GM19043 (cell line): ENCODE data around the gene C12orf76.
A peak's percentile ranks its signal among the peaks of the same experiment; 100 is the strongest.
"Not testable (repeated sequence)": the region's sequence is repeated elsewhere in the genome, so short reads cannot be mapped to it uniquely, and the experiment has no call there.

Experiments
- ATAC-seq: cut with Tn5 transposase; IDR thresholded peaks from one replicate; pipeline ENCODE4 v1.9.1; 2021; ENCODE audit warnings: low read depth; ENCODE audit not compliant: unreplicated experiment

The C12orf76 gene

DNA sequence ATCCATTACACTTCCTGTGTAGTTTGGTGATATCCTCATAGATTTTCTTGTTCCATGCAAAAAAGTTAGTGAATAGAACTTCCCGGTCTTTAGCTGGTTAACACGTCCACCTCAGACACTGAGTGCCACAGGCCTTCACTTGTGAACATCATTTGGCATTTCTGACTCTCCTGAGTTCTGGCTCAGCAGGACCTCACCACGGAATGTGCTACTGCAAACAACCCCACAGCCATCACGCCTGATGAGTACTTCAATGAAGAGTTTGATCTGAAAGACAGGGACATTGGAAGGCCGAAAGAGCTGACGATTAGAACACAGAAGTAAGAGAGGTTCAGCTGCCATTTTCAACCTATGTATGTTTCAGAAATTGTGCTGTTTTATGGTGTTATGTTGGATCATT is 20.0 kb downstream of the C12orf76 start:
- no peak for ATAC-seq

DNA sequence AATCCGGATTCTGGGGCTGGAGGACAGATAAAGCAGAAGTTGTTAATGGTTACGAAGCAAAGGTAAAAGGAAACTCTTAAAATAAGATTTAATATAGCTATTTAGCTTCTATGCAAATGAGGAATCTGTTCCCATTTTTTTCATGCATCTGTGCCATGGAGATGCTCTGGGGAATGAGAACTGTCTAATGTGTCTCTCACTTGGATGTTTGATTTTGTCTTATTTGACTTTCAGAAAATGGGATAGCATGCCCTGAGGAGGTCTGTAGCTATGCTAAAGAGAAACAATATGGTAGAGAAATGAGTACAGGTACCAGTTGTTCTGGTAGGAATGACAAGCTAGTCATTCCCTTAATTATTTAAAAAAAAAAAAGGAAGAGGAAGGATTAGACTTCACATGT is 24.3 kb downstream of the C12orf76 start:
- no peak for ATAC-seq

DNA sequence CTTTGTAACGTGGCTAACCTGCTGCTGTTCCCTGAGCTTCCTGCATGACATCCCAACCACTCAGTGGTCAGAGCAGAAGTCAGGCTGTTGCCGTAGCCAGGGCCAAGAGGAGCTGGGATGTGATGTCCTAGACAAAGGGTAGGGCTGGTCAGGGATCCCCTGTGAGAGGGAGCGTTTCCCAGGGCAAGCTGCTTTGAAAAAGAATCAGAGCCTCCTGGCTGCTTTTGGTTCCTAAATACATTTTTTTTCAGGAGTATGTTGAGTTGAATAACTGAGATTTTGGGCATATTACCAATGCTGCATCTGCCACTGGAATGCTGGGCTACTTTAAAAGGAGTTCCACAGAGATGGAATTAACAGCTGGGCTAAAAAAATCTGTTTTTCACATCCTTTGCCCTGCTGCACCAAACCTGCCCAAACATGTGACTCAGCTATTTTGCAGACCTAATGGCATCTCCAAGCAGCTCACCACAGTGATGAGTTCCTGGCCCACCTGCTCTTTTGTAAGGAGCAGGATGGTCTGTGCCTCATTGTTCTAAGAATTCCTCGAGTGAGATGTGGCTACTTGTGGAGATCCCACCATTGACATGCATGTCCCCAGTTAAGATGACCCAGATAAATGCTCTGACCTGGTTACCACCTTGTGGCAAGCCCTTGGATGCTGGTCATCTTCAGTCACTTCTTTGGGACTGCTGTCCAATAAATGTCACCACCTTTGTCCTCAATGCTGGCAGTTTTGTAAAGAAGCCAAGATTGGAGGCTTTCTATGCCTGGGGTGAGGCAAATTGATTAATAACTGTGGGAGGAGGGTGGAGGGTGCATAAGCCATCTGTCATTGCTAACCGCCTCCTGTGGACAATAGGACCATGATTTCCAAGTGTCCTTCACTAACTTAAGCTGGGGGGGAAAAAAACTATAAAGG is 25.0 kb downstream of the C12orf76 start:
- no peak for ATAC-seq

DNA sequence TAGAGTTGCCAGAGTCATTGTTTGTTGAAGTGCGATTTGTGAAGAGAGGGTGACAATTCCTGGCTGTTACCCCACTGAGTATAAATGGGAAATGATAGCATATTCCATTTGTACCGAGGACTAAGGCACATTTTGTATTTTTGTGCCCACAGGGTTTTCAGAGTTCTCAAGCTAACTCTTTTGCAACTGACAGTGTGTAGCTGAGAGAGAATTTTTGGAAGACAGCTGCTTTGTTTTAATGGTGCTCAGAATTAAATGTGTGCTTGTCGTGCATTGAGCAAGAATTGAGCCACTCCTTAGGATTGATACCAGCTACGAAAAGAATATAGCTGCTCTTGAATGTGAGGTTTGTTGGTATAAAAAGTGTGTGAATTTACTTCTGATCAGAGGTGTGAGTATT is 27.4 kb downstream of the C12orf76 start:
- no peak for ATAC-seq

DNA sequence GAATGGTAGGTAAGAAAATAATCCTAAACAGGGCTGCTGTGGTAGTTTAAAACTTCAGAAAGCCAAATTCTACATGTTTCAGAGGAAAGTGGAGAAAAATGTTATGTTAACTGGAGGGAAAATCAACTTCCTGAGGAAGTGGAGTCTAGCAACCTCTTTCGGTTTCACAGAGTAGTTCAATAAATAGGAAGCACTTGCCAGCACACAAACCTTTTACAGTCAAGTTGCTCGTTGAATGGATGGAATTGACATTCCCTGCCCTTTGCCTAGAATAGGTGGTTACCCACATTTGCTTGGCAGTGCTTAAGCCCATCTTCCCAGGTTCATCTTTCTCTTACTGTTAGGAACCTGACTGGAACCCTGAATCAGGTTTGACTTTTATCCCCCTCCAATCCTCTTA is 33.2 kb downstream of the C12orf76 start:
- no peak for ATAC-seq

DNA sequence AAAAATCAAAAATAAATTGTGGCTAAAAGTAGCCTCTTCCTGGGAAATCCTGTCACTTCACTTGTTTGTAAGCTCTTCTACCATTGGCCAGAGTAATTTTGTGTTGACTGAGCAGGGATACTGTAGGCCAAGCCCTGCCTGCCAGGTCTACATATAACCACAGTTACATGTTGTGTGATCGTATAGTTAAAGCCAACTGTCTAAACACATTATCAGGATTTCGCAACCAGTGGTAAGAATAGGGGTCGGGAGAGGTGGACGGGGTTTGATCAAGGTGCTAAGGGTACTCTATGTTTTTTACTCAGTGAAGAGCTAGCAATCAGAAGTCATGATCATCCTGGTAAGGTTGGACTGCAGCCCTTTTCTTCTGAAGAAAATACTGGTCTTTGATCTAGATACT is 35.7 kb downstream of the C12orf76 start:
- ATAC-seq = no peak

DNA sequence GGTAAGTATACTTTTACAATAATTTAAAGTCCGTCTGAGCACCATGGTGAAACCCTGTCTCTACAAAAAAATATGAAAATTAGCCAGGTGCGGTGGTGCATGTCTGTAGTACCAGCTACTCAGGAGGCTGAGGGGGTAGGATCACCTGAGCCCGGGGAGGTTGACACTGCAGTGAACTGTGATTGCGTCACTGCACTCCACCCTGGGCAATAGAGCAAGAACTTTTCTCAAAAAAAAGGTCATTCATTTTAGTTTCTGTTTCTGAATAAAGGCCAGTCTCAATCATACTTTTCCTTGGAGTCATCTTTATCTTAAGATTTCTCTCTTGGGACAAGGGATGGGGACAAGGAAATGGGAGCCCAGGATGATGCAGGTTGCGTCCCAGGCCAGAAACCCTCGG is 36.2 kb downstream of the C12orf76 start:
- no peak for ATAC-seq

DNA sequence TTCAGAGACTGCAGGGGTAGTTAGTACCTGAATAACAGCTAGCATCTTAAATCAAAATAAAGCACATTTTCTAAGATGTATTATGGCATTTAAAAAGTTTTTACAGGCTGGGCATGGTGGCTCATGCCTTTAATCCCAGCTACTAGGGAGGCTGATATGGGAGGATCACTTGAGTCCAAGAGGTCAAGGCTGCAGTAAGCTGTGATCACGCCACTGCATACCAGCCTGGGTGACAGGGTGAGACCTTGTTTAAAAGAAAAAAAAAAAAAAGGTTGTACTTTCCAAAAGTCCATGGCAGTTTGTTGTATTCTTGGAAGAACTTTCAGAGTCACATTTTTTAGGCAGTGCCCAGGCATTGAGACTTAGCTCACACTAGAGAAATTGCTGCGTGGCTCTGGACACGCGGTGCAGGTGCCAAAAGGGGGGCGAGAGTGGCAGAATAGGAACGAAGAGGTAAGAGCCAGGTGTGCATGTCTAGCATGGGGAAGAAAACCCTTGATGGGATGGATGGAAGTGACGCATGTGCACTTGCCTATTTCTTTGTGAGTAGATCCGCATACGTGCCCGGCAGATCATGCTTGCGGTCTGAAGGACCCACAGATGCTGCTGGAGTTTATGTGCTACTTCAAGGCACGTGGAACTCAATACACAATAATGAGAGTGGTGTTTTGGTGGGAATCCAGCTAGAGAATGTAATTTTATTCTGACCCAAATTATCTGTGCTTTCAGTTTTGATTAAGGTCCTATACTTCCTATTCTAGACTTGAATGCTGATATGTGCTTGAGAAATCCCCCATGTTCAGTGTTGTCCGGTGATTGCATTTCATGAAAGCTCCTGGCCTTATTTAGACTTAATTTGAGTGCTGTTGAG is 37.2 kb downstream of the C12orf76 start:
- ATAC-seq = no peak

DNA sequence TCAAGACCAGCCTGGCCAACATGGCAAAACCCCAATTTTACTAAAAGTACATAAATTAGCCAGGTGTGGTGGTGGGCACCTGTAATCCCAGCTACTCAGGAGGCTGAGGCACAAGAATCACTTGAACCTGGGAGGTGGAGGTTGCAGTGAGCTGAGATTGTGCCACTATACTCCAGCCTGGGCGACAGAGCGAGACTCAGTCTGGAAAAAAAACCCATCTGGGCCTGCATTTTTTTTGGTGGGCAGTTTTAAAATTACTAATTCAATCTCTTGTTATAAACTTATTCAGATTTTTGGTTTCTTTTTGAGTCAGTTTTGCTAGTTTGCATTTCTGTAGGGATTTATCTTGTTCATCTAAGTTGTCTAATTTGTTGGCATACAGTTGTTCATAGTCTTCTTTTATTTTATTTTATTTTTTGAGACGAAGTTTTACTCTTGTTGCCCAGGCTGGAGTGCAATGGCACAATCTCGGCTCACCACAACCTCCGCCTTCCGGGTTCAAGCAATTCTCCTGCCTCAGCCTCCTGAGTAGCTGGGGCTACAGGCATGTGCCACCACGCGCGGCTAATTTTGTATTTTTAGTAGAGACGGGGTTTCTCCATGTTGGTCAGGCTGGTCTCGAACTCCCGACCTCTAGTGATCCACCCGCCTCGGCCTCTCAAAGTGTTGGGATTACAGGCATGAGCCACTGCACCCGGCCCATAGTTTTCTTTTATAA is 39.5 kb downstream of the C12orf76 start:
- ATAC-seq = not testable (repeated sequence)

DNA sequence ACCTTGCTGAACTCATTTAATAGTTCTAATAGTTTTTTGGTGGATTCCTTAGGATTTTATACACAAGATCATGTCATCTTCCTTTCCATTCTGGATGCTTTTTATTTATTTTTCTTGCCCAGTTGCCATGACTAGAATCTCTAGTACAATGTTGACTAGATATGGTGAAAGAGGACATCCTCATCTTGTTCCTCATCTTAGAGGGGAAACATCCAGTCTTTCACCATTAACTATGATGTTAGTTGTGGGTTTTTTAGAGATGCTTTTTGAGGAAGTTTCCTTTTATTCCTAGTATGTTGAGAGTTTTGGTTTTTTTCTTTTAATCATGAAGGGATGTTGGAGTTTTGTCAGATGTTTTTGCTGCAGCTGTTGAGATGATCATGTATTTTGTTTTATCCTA is 40.4 kb downstream of the C12orf76 start:
- no peak for ATAC-seq

DNA sequence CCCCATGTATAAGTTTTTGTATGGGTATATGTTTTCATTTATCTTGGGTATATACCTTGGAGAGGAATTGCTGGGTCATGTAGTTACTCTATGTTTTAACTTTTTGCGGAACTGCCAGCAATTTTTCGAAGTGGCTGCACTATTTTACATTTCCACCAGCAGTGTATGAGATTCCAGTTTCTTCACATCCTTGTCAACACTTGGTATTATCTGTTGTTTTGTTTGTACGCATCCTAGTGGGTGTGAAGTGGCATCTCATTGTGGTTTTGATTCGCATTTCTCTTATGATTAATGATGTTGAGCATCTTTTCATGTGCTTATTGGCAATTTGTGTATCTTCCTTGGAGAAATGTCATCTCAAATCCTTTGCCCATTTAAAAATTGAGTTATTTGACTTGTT is 42.2 kb downstream of the C12orf76 start:
- no peak for ATAC-seq

DNA sequence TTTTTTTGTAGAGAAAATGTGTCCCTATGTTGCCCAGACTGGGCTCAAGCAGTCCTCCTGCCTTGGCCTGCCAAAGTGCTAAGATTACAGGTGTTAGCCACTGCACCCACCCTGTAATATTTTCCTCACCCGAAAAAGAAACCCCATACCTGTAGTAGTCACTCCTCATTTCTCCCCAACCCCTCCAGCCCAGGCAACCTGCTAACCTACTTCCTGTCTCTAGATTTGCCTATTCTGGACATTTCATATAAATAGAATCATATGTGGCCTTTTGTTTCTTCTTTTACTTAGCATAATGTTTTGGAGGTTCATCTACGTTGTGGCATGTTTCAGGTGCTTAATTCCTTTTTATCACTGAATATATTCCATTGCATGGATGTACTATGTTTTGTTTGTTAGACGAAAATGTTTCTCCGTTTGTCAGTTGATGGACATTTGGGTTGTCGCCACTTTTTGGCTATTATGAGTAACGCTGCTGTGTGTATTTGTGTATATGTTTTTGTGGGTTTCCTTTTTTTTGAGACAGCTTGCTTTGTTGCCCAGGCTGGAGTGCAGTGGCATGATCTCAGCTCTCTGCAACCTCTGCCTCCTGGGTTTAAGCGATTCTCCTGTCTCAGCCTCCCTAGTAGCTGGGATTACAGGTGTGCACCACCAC is 42.9 kb downstream of the C12orf76 start:
- ATAC-seq = no peak

DNA sequence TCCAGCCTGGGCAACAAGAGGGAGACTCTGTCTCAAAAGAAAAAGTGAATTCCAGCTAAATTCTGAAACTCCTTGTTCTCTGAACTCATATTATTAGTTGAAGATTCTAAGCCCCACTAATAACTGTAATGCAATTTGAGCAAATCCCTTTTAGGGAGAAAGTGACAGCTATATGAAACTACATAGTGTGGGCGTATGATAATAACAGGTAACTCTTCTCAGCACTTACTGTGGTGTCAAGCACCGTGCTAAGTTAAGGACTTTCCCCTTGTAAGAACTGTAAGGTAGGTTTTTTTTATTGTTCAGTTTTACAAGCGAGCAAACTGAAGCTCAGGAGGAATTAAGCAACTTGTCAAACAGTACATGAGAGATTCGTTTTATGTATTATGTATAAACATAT is 43.7 kb downstream of the C12orf76 start:
- no peak for ATAC-seq

DNA sequence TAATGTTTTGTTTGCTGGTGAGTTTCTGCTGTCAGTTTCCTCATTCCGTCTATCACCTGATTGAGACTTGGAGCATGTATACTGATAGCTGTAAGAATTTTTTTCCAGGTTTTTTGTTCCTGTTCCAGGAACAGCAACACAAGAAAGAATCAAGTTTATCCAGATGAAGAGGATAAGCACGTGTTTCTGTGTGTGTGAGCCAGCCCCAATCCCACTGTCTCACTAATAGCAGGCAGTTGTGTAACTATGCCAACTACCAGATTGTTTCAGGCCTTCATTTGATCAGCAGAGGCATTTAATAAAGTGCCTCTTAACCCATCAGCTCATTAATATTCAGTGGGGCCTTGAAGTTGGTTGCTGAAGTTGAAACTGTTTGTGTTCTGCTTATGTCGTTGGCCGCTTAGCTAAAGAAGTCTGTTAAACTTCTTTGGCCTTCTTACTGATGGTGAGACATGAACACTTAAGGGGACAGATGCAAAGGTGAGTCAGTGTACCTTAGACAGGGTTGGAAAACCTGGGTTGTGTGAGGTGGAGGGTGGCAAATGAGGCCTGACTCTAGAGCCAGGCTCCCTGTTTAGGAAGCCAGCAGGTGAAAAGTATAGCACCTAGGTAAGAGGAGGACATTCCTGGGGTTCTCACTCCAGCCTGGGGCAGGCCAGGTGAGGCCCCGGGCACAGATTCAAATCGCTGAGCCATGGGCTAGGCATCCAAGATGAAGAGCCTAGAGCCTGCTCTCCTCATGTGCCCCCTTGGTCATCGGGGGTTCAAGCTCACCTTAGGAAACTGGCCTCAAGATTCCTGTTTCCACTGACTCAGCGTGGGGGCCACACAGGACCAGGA is 45.4 kb downstream of the C12orf76 start:
- ATAC-seq = no peak

DNA sequence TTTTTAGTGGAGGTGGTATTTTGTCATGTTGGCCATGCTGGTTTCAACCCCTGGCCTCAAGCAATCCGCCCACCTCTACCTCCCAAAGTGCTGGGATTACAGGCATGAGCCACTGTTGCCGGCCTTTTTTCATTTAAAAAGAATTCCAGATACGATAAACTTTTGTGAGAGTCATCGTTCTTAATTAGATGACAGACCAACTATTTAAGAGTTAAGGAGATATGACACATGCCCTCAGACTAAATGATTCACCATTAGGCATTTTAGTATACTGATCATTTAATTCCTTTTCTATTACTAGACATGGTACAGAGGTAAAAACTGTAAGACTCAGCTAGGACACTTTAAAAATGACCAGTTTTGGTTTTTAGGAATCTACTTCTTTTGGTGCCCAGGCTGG is 46.7 kb downstream of the C12orf76 start:
- no peak for ATAC-seq

DNA sequence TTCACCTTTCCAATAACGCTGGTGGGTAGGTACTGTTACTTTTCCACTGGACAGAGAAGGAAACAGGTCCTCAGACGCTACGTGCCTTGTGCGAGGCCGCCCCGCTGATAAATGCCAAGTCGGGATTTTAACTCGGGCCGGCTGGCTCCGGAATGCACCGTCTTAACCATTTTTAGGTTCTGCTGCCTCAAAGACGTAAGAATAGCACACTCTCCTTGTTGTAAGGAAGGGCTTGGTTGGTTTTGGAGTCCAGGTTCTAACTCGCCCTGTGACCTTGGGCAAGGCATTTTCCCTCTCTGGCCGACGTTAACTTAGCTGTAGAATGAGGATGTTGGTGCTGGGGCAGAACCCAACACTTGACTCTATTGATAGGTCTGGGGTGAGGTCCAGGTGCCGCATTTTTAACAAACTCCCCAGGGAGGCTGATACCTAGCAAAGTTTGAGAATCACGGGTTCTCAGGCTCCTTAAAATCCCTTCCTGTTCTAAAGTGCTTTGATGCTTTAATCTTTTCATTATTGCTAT is 48.3 kb downstream of the C12orf76 start:
- ATAC-seq = no peak

DNA sequence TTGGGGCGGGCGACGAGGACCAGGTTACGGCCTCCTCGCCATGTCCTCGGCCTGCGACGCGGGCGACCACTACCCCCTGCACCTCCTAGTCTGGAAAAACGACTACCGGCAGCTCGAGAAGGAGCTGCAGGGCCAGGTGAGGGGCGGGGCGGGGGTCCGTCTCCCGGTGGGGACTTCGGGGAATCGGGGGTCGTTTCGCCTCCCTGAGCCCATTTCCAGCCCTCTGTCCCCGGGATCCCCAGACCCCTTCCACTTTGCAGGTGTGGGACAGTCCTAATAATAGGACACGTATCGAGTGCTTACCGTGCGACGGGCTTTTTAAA is 48.7 kb downstream of the C12orf76 start:
- ATAC-seq = no peak

DNA sequence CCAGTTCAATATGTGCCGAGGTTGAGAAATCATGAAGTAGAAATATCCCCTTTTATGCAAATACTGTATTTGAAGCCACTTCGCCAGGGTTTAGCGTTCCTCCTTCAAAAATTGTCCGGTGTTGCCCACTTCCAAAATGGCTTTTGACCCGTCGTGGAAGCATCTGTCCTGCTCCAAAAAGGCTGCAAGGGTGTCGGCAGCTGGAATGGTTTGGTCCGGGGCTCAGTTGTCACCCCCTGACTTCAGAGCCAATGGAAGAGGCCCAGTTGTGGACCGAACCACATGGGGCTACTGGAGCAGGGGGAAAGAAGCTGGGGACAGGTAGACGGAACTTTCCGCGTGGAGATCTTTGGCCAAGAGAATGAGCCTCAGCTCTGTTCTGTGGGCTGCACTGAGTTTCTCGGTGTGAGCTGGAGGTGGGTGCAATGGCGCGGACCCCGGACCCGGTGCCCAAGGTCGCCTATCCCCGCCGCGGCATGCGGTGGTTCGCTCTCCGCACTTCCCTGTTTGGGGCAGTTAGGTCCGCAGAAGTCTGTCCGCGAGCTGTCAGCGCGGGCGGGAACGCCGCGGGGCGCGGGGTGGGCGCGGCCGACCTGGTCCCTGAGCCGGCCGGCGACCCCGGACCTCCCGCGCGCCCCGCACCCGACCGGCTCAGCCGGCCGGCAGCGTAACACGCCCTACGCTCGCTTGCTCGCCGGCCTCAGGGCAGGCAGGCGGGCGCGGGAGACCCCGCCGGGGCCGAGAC is 49.2 kb downstream of the C12orf76 start, which contains the start of gene ANKRD13A:
ANKRD13A (plus strand) TSS at position 527 of the 745 bp plus-strand sequence. CDS start 259 bp downstream, outside the sequence.
- peak; percentile 40 for ATAC-seq
